Mesenchymal stem cell (in vitro differentiated cells and primary cell): ENCODE results near the gene CYTH1.

ENCODE experiments used
- DNase-seq: peaks from one replicate; pipeline ENCODE4 v3.0.0-alpha.2; 2013
- H2AFZ ChIP-seq: one replicate; pipeline ENCODE4 v1.6.1; 2013; ENCODE audit warnings: low read depth, mild to moderate bottlenecking, control low read depth, inconsistent platforms, low read length, moderate library complexity
- H2AK5ac ChIP-seq: 2 replicates; pipeline ENCODE4 v1.6.1; 2013; ENCODE audit warnings: low read length, moderate library complexity, mild to moderate bottlenecking, inconsistent platforms; ENCODE audit not compliant: severe bottlenecking
- H2BK120ac ChIP-seq: one replicate; pipeline ENCODE4 v1.6.1; 2013; ENCODE audit warnings: low read depth, mild to moderate bottlenecking, inconsistent platforms, low read length, moderate library complexity
- H2BK12ac ChIP-seq, 2 experiments: one replicate each; pipeline ENCODE4 v1.6.1; 2013; ENCODE audit warnings: inconsistent platforms in 2 of 2, low read length in 2 of 2, mild to moderate bottlenecking in 2 of 2, moderate library complexity in 2 of 2, control low read depth in 1 of 2
- H2BK15ac ChIP-seq: one replicate; pipeline ENCODE4 v1.6.1; 2013; ENCODE audit warnings: mild to moderate bottlenecking, low read depth, inconsistent platforms; ENCODE audit not compliant: poor library complexity, severe bottlenecking
- H2BK5ac ChIP-seq: 2 replicates; pipeline ENCODE4 v1.6.1; 2013; ENCODE audit warnings: low read depth, mild to moderate bottlenecking, low read length, control low read depth, inconsistent platforms; ENCODE audit not compliant: poor library complexity, severe bottlenecking
- H3K14ac ChIP-seq, 2 experiments: one replicate each; pipeline ENCODE4 v1.6.1; 2013; ENCODE audit warnings: inconsistent platforms in 2 of 2, low read length in 2 of 2, control low read depth in 1 of 2, mild to moderate bottlenecking in 1 of 2, moderate library complexity in 1 of 2
- H3K18ac ChIP-seq, 2 experiments: one replicate each; pipeline ENCODE4 v1.6.1; 2013; ENCODE audit warnings: inconsistent platforms in 2 of 2, low read length in 2 of 2, control low read depth in 1 of 2, low read depth in 1 of 2, mild to moderate bottlenecking in 1 of 2
- H3K23ac ChIP-seq, 2 experiments: one replicate each; pipeline ENCODE4 v1.6.1; 2013; ENCODE audit warnings: inconsistent platforms in 2 of 2, low read length in 2 of 2, mild to moderate bottlenecking in 2 of 2, moderate library complexity in 2 of 2, control low read depth in 1 of 2
- H3K27ac ChIP-seq: 2 replicates; pipeline ENCODE4 v1.5.1; 2013; ENCODE audit warnings: mild to moderate bottlenecking, moderate library complexity, low read length, control low read depth, inconsistent platforms; ENCODE audit not compliant: poor library complexity, severe bottlenecking
- H3K27me3 ChIP-seq, 2 experiments: 2 replicates each; pipeline versions ENCODE4 v1.6.1 to v1.7.0; 2013; ENCODE audit warnings: low read length in 2 of 2, mild to moderate bottlenecking in 2 of 2, moderate library complexity in 2 of 2, control low read depth in 1 of 2, inconsistent platforms in 1 of 2; ENCODE audit not compliant: control insufficient read depth in 1 of 2, insufficient read depth in 1 of 2
- H3K36me3 ChIP-seq, 2 experiments: 2 replicates each; pipeline versions ENCODE4 v1.6.1 to v1.7.0; 2013; ENCODE audit warnings: low read length in 2 of 2, control low read depth in 1 of 2, inconsistent platforms in 1 of 2, low read depth in 1 of 2, mild to moderate bottlenecking in 1 of 2; ENCODE audit not compliant: insufficient read depth in 2 of 2, control insufficient read depth in 1 of 2
- H3K4ac ChIP-seq, 2 experiments: one replicate each; pipeline ENCODE4 v1.6.1; 2013; ENCODE audit warnings: inconsistent platforms in 2 of 2, low read length in 2 of 2, mild to moderate bottlenecking in 2 of 2, moderate library complexity in 2 of 2, control low read depth in 1 of 2, low read depth in 1 of 2
- H3K4me1 ChIP-seq: 2 replicates; pipeline ENCODE4 v1.6.1; 2013; ENCODE audit warnings: low read depth, low read length, control low read depth; ENCODE audit not compliant: control insufficient read depth, insufficient read depth
- H3K4me2 ChIP-seq: 2 replicates; pipeline ENCODE4 v1.6.1; 2013; ENCODE audit warnings: low read length, mild to moderate bottlenecking, inconsistent platforms; ENCODE audit not compliant: poor library complexity, severe bottlenecking
- H3K4me3 ChIP-seq, 2 experiments: 2 replicates each; pipeline versions ENCODE4 v1.5.1 to v1.7.0; 2013; ENCODE audit warnings: low read length in 2 of 2, mild to moderate bottlenecking in 2 of 2, control low read depth in 1 of 2, low read depth in 1 of 2; ENCODE audit not compliant: insufficient read depth in 1 of 2
- H3K79me1 ChIP-seq: replicated peaks from 2 replicates; pipeline ENCODE4 v1.6.1; 2013; ENCODE audit warnings: mild to moderate bottlenecking, control low read depth, low read length, inconsistent platforms; ENCODE audit not compliant: poor library complexity, severe bottlenecking
- H3K9ac ChIP-seq: 2 replicates; pipeline ENCODE4 v1.7.0; 2013; ENCODE audit warnings: mild to moderate bottlenecking, low read length, moderate library complexity
- H3K9me3 ChIP-seq: 2 replicates; pipeline ENCODE4 v1.7.0; 2013; ENCODE audit warnings: mild to moderate bottlenecking, low read length; ENCODE audit not compliant: control insufficient read depth
- H4K8ac ChIP-seq: one replicate; pipeline ENCODE4 v1.6.1; 2013; ENCODE audit warnings: inconsistent platforms, mild to moderate bottlenecking, low read length, moderate library complexity
- H4K91ac ChIP-seq: one replicate; pipeline ENCODE4 v1.6.1; 2013; ENCODE audit warnings: mild to moderate bottlenecking, low read length, inconsistent platforms
- WGBS: methylation state at CpG from one replicate; pipeline ENCODE4 v1.1.7; 2013; ENCODE audit warnings: mixed read lengths; 5-methylcytosine and 5-hydroxymethylcytosine counted together

The CYTH1 gene

DNA sequence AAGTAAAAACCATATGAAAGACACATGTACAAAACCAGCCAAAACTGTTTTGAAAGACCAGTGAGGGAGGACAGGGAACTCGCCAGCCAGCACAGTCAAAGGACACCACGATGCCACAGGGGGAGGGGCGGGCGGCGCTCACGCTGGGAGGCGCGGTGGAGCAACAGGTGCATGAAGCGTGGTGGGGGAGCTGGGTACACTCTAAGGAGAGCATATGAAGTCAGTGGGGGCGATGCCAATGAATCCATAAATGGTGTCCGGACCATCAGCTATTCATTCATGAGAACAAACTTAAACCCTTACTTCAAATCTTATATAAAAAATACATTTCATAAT, 103.9 kb downstream of the CYTH1 start:
- Histone ChIP-seq H3K14ac (no peak overlapping the region), H3K4me3 (no peak overlapping the region), H4K8ac (no peak overlapping the region), H2AFZ (no peak overlapping the region), H4K91ac (peak overlapping the region; percentile 44), H2BK12ac (peak overlapping the region in 1 of 2 experiments; percentile 32), H3K23ac (no peak overlapping the region), H3K4me2 (no peak overlapping the region), H3K18ac (no peak overlapping the region), H3K4ac (peak overlapping the region in 1 of 2 experiments; percentile 78), H2BK120ac (no peak overlapping the region), H3K27ac (no peak overlapping the region), H3K4me1 (peaks cover 45% of the 10 kb centered on the region), H2BK15ac (no peak overlapping the region), H3K79me1 (peaks cover 45% of the 10 kb centered on the region), H2BK5ac (no peak overlapping the region), H2AK5ac (no peak overlapping the region), H3K36me3 (peaks cover 63 to 84% of the 10 kb centered on the region in 2 experiments), H3K9me3 (no peaks in the 10 kb centered on the region), H3K27me3 (no peaks in the 10 kb centered on the region), H3K9ac (no peak overlapping the region)
- WGBS: 95% methylated on average over 4 of the region's 11 CpGs
- DNase-seq: no peak

DNA sequence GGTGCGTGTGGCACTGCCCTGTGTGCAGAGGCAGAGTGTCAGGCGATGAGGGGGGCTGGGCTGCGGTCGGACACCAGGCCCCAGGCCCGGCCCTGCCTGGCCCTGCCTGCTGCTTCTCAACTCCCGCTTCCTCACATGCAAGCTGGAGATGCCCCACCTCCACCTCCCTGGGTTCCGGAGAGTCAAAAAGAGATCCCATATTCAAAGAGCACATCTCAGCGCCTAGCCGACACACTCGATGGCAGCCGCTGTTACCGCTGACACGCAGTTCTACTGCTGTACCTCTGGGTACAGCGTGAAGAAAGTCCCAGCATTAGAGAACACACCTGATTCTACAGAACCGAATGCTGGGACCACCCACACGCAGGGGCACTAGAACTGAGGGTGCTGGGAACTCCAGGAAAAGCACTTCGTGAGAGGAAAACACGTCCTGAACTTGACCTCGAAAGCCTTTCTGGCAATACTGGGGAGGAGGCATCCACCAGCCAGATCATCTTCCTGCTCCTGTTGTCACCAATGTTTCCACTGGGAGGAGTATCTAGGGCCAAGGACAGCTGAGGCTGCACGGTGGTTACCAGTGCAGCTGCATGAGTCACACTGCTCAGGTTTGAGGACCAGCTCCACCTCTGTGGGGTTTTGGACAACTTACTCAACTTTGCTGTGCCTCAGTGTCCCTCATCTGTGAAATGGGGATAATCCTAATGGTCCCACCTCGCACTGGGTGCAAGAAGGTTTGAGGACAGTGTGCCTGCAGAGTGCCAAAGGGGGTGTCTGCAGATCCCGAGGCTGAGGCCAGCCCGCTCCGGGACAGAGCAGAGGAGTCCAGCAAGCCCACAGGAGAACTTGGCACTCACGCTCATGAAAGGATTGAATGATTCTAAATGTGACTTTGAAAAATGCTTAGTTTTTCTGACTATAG, 104.5 kb downstream of the CYTH1 start:
- Histone ChIP-seq H3K14ac (no peak overlapping the region), H2BK120ac (no peak overlapping the region), H4K91ac (no peak overlapping the region), H3K4me1 (peaks cover 44% of the 10 kb centered on the region), H3K23ac (no peak overlapping the region), H2BK5ac (no peak overlapping the region), H3K27me3 (no peaks in the 10 kb centered on the region), H2AK5ac (no peak overlapping the region), H3K36me3 (peaks cover 65 to 78% of the 10 kb centered on the region in 2 experiments), H2BK15ac (no peak overlapping the region), H2BK12ac (no peak overlapping the region), H2AFZ (no peak overlapping the region), H3K4me2 (no peak overlapping the region), H4K8ac (no peak overlapping the region), H3K27ac (no peak overlapping the region), H3K9ac (no peak overlapping the region), H3K4ac (no peak overlapping the region), H3K79me1 (peaks cover 45% of the 10 kb centered on the region), H3K4me3 (no peak overlapping the region), H3K9me3 (no peaks in the 10 kb centered on the region), H3K18ac (no peak overlapping the region)
- WGBS: 92% methylated on average over 24 of the region's 25 CpGs
- peak; percentile 48 for DNase-seq

DNA sequence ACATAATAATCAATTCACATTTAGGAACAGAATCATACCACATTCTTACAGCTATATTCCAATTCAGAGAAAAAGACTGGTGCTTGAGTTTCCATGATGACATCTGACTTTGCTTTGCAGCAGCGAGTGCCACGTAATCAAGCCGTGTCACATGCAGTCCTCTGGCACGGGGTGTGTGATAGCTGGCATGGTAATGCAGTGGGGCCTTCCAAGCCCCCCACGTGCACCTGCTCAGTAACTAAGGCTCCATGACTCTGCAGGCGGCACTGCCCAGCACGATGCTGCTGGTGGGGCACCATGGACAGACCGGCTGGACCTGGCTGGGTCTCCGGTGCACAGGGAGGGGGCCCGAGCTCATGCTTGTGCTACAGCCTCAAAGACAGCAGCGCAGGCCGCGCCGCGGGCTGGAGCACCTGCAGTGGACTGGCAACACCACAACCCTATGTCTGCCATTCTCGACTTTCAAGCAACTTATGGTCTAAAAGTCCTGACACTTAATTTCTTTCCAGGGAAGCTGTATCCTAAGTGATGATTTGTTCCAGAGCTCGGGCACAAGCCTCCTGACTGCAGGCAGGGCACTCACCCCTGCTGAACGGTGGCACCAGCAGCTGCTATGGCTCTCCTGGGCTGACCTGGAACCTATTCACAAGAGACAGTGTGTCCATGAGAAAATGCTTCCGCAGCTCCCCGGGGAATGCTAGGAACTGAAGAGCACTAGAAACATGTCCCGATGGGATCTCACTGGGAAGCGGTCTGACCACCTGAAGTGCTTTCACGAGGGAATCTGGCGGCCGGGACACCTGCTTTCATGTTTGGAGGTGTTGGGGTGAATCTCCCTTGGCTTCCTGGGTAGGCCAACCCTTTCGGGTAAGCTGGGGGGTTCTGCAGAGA, 105.4 kb downstream of the CYTH1 start:
- Histone ChIP-seq H2BK120ac (no peak overlapping the region), H3K36me3 (peaks cover 64 to 74% of the 10 kb centered on the region in 2 experiments), H4K8ac (no peak overlapping the region), H2BK5ac (no peak overlapping the region), H3K9me3 (no peaks in the 10 kb centered on the region), H2BK12ac (no peak overlapping the region), H2AFZ (no peak overlapping the region), H2BK15ac (peak overlapping the region; percentile 0), H2AK5ac (no peak overlapping the region), H3K4me2 (no peak overlapping the region), H3K27me3 (no peaks in the 10 kb centered on the region), H3K14ac (peak overlapping the region in 1 of 2 experiments; percentile 44), H3K4me1 (peaks cover 41% of the 10 kb centered on the region), H3K18ac (no peak overlapping the region), H3K4me3 (no peak overlapping the region), H3K9ac (no peak overlapping the region), H3K23ac (peak overlapping the region in 1 of 2 experiments; percentile 17), H3K27ac (no peak overlapping the region), H3K79me1 (peaks cover 45% of the 10 kb centered on the region), H4K91ac (peak overlapping the region; percentile 10), H3K4ac (no peak overlapping the region)
- no peak for DNase-seq
- WGBS: 98% methylated on average over 26 of the region's 26 CpGs

GRCh38 chr17:78675836-78676235, 106.2 kb downstream of the CYTH1 start:
- Histone ChIP-seq H2BK15ac (no peak overlapping the region), H3K4me3 (no peak overlapping the region), H2BK12ac (no peak overlapping the region), H2AK5ac (no peak overlapping the region), H2BK5ac (no peak overlapping the region), H3K9me3 (no peaks in the 10 kb centered on the region), H4K91ac (no peak overlapping the region), H3K4me2 (no peak overlapping the region), H3K27ac (no peak overlapping the region), H2AFZ (no peak overlapping the region), H3K4me1 (peaks cover 36% of the 10 kb centered on the region), H3K18ac (no peak overlapping the region), H3K14ac (no peak overlapping the region), H3K23ac (no peak overlapping the region), H2BK120ac (no peak overlapping the region), H3K27me3 (no peaks in the 10 kb centered on the region), H3K9ac (no peak overlapping the region), H4K8ac (no peak overlapping the region), H3K36me3 (peaks cover 68 to 74% of the 10 kb centered on the region in 2 experiments), H3K4ac (no peak overlapping the region), H3K79me1 (peaks cover 45% of the 10 kb centered on the region)
- 92% methylated on average over 15 of the region's 15 CpGs for WGBS
- no peak for DNase-seq
